NCI-H128 (cell line): ENCODE data around the gene RAB30.
A peak's percentile ranks its signal among the peaks of the same experiment; 100 is the strongest.

Source experiments
- DNase-seq: peaks from one replicate; lab custom pipeline; 2025; ENCODE audit not compliant: unreplicated experiment; lab: John Stamatoyannopoulos, UW

RAB30 gene, protein sequence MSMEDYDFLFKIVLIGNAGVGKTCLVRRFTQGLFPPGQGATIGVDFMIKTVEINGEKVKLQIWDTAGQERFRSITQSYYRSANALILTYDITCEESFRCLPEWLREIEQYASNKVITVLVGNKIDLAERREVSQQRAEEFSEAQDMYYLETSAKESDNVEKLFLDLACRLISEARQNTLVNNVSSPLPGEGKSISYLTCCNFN

DNA sequence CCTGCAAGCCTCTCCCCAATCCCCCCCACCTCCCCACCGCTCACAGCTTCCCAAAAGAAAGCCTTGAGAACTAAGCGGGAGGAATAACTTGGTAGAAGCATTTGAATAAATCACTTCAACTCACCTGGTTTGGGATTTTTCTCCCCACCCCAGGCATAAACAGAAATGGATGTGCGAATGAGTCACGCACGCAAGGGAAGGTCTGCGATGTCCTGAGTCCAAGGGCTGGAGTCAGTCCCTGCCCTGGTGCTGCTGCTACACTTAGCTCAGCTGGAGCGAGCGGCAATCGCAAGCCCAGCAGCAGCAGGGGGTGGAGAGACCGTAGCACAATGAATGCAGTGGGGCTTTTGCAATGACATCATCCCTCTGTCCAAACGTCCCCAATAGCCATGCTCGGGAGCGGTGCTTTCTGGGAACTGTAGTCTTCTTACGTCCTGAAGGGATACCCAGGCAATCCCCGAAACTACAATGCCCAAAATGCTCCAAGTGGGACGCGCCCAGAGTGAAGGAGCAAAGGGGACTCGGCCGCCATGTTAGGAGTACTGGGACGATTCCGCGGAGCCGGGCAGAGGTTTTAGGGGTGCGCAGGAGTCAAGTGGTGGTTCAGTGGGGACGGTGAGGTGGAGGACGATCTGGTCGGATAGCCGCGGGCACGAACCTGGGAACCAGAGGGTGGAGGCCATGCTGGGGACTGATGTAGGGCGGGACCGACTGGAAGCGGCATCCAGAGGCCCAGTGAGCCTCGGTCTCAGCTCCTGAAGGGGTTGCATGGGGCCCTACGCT, at the start of gene RAB30:
Gene RAB30, minus strand, starts transcription at position 331 of the 783 bp plus-strand sequence. CDS start 74,581 bp downstream, outside the sequence.
- peak; percentile 98 for DNase-seq

GRCh38 chr11:83120327-83120726, 48.6 kb upstream of the RAB30 start:
- no peak for DNase-seq

DNA sequence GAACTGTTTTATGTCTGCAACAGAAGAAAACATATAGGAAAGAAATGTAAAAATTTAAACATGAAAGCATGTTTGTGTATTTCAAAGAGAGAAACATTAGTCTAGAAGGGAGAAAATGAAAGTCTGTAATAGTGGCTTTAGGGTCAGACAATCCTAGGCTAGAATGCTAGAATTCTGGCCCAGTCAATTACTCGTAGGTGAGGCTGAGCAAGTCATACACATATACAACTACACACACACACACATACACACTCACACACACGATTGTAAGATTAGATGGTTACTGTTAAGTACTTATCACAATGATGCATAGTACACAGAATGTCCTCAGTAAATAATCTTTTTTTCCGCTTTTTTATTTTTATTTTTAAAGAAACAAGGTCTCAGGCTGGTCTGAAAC, 47.5 kb upstream of the RAB30 start:
- DNase-seq: no peak

GRCh38 chr11:83118814-83119213, 47.1 kb upstream of the RAB30 start:
- DNase-seq: no peak

- DNase-seq: no peak
Measured at GRCh38 chr11:83116015-83116641, 44.4 kb upstream of the RAB30 start.

DNA sequence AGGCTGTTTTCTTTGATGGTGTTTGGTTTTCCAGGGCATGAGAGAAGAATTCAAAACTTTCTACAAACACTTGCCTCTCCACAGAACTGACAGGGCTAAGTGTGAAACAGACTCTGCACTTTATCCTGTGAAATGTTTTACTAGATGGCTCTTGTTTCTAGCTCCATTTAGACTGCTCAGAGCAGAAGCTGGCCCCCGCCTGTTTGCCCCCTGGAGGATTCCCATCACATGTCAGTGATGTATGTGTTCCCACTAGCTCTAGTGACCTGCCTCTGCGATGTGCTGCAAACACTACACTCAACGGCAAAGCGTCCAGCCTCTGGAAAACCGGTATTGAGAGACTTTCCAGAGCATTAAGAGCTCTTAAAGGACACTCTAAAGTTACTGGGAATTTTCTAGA, 43.9 kb upstream of the RAB30 start:
- no peak for DNase-seq

- DNase-seq: no peak
Measured at GRCh38 chr11:83115026-83115425, 43.3 kb upstream of the RAB30 start.

DNA sequence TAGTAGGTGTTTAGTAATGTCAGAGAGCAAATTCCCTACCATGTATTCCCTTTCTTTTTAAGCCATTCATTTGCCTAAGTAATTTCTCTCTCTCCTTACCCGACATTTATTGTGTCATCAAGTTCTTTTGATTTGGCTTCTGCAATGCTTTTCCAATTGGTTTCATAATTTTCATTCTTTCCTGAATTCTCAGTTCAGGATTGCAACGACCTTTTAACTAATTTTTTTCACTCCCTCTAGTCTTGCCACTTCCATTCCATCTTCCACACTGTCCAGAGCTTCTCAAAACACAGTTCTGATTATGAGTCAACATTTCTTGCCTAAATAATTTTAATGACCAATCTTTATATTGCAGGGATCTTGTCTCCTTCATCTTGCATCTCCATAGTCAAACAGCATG, 41.2 kb upstream of the RAB30 start:
- DNase-seq: no peak

DNA sequence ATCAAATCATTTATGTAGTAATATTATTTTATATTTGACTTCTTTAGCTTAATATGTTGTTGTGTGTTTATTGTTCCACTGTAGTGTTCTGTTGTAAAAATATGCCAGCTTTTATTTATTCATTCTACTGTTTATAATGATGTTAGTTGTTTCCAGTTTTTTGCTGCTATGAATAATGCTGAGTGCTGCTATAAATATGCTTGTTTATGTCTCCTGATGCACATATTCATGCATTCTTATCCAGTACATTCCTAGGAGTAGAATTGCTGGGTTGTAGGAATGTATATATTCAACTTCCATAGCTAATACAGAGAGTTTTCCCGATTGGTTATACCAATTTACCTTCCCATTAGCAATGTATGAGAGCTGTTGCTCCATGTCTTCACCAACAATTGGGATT, 33.5 kb upstream of the RAB30 start:
- no peak for DNase-seq

- DNase-seq: no peak
Measured at GRCh38 chr11:83102834-83103233, 31.1 kb upstream of the RAB30 start.

- DNase-seq: no peak
Measured at GRCh38 chr11:83097429-83098075, 25.9 kb upstream of the RAB30 start.

- DNase-seq: no peak
Measured at GRCh38 chr11:83093634-83094033, 21.9 kb upstream of the RAB30 start.

GRCh38 chr11:83092488-83093384, 21.0 kb upstream of the RAB30 start:
- no peak for DNase-seq

- DNase-seq: no peak
Measured at GRCh38 chr11:83088965-83089364, 17.3 kb upstream of the RAB30 start.

DNA sequence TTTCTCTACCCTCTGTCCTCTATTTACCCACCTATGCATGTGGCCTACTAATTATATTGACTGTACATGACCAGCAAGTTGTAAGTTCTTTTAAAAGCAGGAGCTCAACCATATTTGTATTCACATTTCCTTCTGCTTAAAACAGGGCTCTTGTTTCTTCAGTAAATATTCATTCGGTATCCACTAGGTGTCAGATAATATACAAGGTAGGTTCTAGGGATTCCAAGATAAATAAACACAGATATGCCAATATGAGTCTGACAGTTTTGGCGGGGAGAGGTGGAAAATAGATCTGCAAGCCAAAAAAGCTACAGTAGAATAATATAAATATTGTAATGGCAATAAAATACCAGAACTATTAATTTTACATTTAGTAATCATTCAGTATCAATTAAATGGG, 15.3 kb upstream of the RAB30 start:
- no peak for DNase-seq

DNA sequence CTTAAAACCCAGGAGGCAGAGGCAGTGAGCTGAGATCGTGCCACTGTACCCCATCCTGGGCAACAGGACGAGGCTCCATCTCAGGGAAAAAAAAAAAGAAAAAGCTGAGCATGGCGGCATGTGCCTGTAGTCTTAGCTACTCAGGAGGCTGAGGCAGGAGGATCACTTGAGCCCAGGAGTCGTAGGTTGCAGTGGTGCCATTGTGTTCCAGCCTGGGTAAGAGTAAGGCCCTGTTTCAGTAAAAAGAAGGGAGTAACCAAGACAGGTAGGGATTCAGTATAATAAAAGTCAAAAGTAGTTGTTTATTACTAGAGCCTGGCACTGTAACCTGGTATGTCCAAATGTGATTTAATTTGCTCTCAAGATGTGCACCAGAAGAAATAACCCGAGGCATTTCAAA, 8.1 kb upstream of the RAB30 start:
- no peak for DNase-seq

DNA sequence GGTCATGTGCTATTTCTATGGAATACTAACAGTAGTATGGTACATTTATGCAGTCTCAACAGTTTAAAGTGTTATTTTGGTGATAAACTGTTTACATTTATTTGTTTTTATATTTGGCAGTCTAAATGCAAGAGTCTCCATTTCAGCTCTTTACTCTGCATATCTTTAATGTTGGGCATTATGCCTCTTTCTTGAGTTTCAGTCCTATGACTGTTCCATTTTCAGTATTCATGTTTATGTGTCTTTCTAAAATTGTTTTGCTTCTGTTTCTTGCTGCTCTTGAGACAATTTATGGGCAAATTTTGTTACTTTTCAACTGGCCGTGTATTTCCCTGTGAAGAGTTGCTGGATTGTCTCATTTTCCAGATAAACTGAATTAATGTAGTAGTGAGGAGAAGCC, 6.6 kb upstream of the RAB30 start:
- DNase-seq: no peak

DNA sequence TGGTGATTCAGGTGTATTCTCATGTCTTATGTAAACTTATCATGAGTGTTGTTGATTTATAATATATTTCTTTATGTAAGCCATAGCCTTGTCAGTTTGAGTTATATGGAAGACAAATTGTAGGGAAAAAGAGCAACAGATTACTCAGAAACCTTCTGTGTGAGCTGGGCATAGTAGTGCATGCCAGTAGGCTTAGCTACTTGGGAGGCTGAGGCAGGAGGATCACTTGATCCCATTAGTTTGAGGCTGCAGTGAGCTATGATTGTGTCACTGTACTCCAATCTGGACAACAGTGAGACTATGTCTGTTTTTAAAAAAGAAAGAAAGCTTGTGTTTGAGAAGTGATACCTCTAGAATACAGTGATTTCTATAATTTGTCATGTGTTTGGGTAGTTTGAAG, 2.2 kb upstream of the RAB30 start:
- no peak for DNase-seq

DNA sequence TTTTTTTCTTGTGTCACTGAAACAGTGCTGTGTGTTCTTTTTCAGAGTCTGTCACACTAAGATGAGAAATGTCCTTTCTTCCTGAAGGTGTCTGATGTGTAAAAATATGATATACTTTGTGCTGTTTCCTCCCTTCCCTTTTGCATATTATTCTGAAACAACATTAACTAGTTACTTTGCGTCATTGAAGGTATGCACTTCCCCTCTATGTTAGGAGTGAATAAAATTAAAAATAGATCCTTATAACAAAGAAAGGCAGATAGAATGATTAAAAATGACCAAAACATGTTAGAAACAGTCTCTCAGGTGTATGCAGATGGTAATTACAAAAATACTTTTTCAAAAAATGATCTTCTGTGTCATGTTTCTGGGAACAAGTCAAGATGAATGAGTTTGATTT, 1.6 kb upstream of the RAB30 start:
- no peak for DNase-seq

GRCh38 chr11:83072350-83073242, 899 bp upstream of the RAB30 start:
- no peak for DNase-seq
